Measurements from ENCODE around the gene KRT3.

- TF ChIP-seq CTCF (IDR thresholded peaks at IDR 0.05) (no peak), ZNF121 (CRISPR knock-in tag; IDR thresholded peaks at IDR 0.05) (no peak), FOXK1 (CRISPR knock-in tag; IDR thresholded peaks at IDR 0.05) (no peak), NR3C1 (CRISPR knock-in tag; conservative IDR thresholded peaks at IDR 0.05; ENCODE audit: low read depth) (no peak), FOXJ3 (CRISPR knock-in tag; IDR thresholded peaks at IDR 0.05; ENCODE audit: borderline replicate concordance) (no peak)
Observed at GRCh38 chr12:52760623-52761022, 35.3 kb downstream of the KRT3 start.

All from WTC11 (cell line).